Bone marrow (tissue), 2 donors: ENCODE results near the gene CFL2.

Source experiments
- DNase-seq, 2 donors: peaks; one replicate each; lab custom pipeline; 2025; lab: John Stamatoyannopoulos, UW

CFL2 gene

GRCh38 chr14:34676516-34677211 is 37.7 kb downstream of the CFL2 start:
- DNase-seq, result no peak

GRCh38 chr14:34673702-34674101 is 40.7 kb downstream of the CFL2 start:
- no peak for DNase-seq

GRCh38 chr14:34671716-34672115 is 42.7 kb downstream of the CFL2 start:
- DNase-seq, result no peak

GRCh38 chr14:34668111-34668510 is 46.3 kb downstream of the CFL2 start:
- DNase-seq, result no peak

GRCh38 chr14:34667007-34667406 is 47.4 kb downstream of the CFL2 start:
- DNase-seq, result no peak

- peak in 1 of 2 donors; percentile 65 for DNase-seq
These were observed 48.5 kb downstream of the CFL2 start for GRCh38 chr14:34665785-34666435.

GRCh38 chr14:34662561-34663088 is 51.8 kb downstream of the CFL2 start:
- DNase-seq, result no peak

GRCh38 chr14:34660796-34661195 is 53.6 kb downstream of the CFL2 start:
- DNase-seq, result no peak
